MG63 (cell line): ENCODE measurements around the gene CNTNAP5. TPM values are rescaled to one million over a fixed set of nuclear protein-coding genes. Genes with fewer than 3 reads are reported as not detected.
A peak's percentile ranks its signal among the peaks of the same experiment; 100 is the strongest.

ENCODE experiments used
- DNase-seq: peaks from one replicate; pipeline ENCODE4 v3.0.0-alpha.2; 2020
- H3K27me3 ChIP-seq: fragments of 250-450 bp; sonication (Bioruptor Pico); 2 replicates; pipeline ENCODE4 v1.5.1; 2020; ENCODE audit warnings: mild to moderate bottlenecking, moderate library complexity
- H3K36me3 ChIP-seq: fragments of 250-450 bp; sonication (Bioruptor Pico); 2 replicates; pipeline ENCODE4 v1.5.1; 2020; ENCODE audit warnings: mild to moderate bottlenecking, moderate library complexity
- H3K4me3 ChIP-seq: fragments of 250-450 bp; sonication (Bioruptor Pico); 2 replicates; pipeline ENCODE4 v1.5.1; 2020; ENCODE audit warnings: mild to moderate bottlenecking, moderate library complexity
- H3K9me3 ChIP-seq: fragments of 250-450 bp; sonication (Bioruptor Pico); 2 replicates; pipeline ENCODE4 v1.5.1; 2020; ENCODE audit warnings: mild to moderate bottlenecking, moderate library complexity
- total RNA-seq: library from RNA; depleted of rRNA; stranded (reverse); fragments of >200 nt; shearing (Covaris generic); gene quantifications from 2 replicates; pipeline ENCODE4 v1.2.3, GENCODE V29; 2014; ENCODE audit warnings: low replicate concordance

CNTNAP5 gene
- total RNA-seq, 1 experiment from 2014 or later, result not detected

DNA sequence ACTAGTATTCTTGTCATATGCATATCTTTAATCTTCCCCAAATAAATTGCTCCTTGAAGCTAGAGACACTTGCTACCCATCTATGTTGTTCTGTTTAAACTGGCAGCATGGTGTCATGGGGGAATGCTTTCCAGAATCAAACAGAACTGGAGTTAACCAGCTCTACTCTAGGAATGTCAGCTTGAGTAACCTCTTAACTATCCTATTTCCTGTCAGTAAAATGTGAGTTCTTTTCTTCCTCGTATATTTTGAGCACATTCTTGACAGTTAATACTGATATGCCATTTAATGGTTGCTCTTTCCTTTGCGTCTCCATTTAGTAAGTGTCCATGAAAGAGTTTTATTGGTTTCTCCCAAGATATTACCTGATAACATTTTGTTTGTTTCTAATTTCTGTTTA, 23.0 kb downstream of the CNTNAP5 start:
- Histone ChIP-seq H3K9me3 (no peaks in the 10 kb centered on the region), H3K36me3 (no peaks in the 10 kb centered on the region), H3K4me3 (no peak overlapping the region), H3K27me3 (no peaks in the 10 kb centered on the region)
- DNase-seq, result no peak

DNA sequence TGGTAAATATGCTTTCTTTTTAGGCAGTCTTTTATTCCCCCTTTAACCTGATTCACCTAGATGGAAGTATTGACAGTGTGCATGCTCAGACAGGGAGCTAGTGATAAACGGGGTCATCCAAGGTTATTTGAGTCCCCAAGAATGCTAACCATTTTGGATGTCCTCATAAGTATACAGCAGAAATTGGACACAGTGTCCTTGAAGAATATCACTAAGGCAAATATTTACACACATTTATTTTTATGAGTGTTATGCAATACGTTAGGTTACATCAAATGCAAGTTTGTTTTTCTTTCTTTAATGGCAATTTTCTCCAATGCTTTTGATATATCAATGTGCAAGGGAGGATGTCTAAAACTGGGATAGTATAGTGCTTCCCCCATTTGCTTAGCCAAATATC, 23.6 kb downstream of the CNTNAP5 start:
- DNase-seq, result no peak
- no peaks in the 10 kb centered on the region for H3K27me3 ChIP-seq
- no peak overlapping the region for H3K4me3 ChIP-seq
- no peaks in the 10 kb centered on the region for H3K36me3 ChIP-seq
- no peaks in the 10 kb centered on the region for H3K9me3 ChIP-seq

DNA sequence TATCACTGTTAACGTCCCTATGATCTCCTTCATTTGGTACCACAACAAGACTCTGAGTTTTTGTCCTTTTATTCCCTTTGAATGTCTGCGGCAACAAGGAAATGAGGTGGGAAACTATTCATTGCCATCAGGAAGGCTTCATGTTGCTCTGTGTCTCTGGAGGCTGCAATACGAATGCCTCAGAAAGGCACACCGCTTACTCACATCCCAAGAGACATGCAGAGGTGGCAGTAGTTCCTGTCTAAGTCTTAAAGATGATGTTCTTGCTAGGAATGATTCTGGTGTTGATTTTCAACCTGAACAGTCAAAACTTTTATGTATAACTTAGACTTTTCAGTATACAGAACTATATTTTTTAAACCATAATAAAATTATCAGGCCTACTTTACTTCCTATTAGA, 24.0 kb downstream of the CNTNAP5 start:
- DNase-seq, result no peak
- Histone ChIP-seq H3K9me3 (no peaks in the 10 kb centered on the region), H3K4me3 (no peak overlapping the region), H3K27me3 (no peaks in the 10 kb centered on the region), H3K36me3 (no peaks in the 10 kb centered on the region)

DNA sequence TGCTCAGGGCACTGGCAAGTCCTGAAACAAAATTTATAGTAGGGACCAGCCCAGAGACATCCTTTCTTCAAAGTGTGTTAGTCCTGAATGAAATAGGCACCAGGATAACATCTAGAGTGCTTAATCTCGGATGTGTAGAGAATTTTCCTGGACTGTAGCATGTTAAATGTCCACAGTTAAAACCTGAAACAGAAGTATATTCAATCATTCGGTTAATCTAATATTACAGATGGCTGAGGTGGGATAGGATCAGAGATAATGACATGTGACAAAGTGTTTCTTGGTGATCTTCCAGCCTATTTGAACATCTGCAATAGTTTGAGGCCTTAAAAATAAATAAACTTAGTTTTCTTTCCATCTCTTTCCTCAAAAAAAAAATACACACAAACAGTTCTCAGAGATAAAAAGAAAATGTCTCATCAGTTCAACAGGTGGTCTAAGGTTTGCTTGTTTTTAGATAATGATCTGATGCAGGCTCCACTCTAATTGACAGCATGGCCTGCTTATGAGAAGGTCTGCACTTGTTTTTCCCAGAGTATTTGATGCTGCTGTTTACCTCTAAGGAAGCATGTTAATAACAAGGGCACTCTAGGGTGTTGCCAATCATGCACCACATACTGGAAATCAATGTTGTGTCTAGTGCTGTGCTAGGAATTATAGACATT, 25.9 kb downstream of the CNTNAP5 start:
- Histone ChIP-seq H3K36me3 (no peaks in the 10 kb centered on the region), H3K9me3 (no peaks in the 10 kb centered on the region), H3K27me3 (no peaks in the 10 kb centered on the region), H3K4me3 (no peak overlapping the region)
- no peak for DNase-seq

DNA sequence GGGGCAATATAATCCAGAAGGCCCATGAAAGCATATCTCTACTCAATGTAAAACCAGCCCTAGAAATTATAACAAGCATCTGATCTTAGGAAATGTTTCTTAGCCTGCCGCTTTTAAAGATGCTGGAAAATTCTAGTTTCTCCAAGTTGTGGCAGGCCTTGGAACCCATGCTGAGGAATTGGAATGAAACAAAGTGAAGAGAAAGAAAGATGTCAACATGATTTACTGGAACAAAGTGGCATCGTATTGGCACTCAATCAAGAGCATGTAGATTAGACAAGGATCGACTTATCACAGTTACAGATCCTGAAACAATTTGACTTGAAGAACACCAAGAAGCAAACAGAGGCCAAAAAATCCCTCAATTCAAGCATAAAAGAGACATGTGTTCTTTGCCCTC, 28.7 kb downstream of the CNTNAP5 start:
- no peak for DNase-seq

DNA sequence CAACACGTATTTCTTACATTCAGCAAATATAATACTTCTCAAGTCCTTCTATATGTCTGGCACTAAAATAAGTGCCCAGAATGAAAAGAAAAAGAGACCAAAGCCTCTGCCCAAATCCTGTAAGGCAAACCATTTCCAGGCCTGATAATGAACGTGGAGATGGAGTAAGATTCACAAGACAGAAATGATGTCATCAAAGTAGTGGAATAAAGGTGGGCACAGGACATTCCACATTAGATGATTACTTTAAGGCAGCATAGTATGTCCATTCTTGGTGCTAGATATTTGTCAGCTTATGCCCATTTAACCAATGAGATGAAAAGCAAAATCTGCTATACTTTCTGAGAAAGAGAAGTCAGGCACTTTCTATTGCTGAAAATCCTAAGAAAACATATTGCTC, 38.5 kb downstream of the CNTNAP5 start:
- no peaks in the 10 kb centered on the region for H3K36me3 ChIP-seq
- no peak for DNase-seq
- no peak overlapping the region for H3K4me3 ChIP-seq
- no peaks in the 10 kb centered on the region for H3K27me3 ChIP-seq
- no peaks in the 10 kb centered on the region for H3K9me3 ChIP-seq

More for the DNA sequence above, 28.7 kb downstream of the CNTNAP5 start:
- Histone ChIP-seq H3K36me3 (no peaks in the 10 kb centered on the region), H3K4me3 (no peak overlapping the region), H3K9me3 (no peaks in the 10 kb centered on the region), H3K27me3 (no peaks in the 10 kb centered on the region)

DNA sequence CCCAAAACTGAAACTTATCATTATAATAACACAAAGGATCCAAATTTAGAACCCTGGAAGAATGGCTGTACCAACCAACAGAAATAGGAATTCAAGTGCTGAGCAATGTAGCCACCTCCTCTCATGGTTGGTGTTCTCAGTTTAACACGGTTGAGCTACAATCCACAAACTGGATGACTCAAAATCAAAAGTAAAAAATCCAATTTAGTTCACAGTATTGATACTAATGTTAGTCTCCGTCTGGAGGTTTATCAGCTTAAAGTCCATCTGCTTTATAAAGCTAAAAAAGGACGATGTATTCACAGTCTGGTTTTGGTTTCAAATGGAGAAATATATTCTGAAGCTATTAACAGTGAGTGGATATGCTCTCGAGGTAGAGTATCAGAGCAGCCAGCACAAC, 40.5 kb downstream of the CNTNAP5 start:
- Histone ChIP-seq H3K4me3 (no peak overlapping the region), H3K36me3 (no peaks in the 10 kb centered on the region), H3K9me3 (no peaks in the 10 kb centered on the region), H3K27me3 (no peaks in the 10 kb centered on the region)
- DNase-seq, result no peak

DNA sequence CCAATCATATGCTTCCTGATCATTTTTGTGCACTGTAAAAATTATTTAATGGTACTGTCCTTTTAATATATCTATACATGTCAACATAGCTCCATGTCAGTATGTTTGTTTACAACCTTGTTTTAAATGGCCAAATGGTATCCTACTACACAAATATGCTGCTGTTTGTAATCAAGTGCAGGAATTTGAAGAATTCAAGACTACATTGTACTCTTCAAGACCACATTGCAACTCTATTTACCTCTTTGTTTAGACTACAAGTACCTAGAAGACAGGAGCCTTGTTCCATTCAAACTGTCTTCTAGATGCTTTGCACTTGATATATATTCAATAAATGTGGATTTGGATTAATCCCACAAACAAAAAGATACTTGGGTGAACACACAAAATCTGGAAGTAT, 41.7 kb downstream of the CNTNAP5 start:
- no peak for DNase-seq

DNA sequence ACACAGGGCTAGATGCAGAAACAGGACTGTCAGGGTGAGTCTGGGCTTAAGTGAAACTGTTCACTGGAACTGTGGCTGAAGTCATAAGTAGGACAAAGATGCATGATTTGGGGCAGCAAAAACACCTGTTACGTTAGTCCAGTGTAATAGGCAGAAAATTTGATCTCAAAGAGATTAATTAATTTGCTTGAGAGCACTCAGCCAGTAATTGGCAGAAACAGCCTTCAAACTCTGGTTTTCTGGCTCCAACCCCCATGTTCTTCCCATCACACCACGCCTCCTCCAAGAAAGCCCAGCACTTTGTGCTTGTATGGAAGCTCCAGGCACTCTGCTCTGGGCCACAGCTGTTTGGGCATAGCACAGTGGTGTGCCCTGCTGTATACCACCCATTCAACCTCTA, 54.0 kb downstream of the CNTNAP5 start:
- H3K9me3 ChIP-seq, result peaks cover 5% of the 10 kb centered on the region; the same call in 1 of the 2 replicates
- H3K36me3 ChIP-seq, result no peaks in the 10 kb centered on the region
- no peaks in the 10 kb centered on the region for H3K27me3 ChIP-seq
- H3K4me3 ChIP-seq, result no peak overlapping the region
- DNase-seq, result no peak

More for the DNA sequence above, 41.7 kb downstream of the CNTNAP5 start:
- no peaks in the 10 kb centered on the region for H3K36me3 ChIP-seq
- H3K9me3 ChIP-seq, result no peaks in the 10 kb centered on the region
- H3K27me3 ChIP-seq, result no peaks in the 10 kb centered on the region
- no peak overlapping the region for H3K4me3 ChIP-seq

DNA sequence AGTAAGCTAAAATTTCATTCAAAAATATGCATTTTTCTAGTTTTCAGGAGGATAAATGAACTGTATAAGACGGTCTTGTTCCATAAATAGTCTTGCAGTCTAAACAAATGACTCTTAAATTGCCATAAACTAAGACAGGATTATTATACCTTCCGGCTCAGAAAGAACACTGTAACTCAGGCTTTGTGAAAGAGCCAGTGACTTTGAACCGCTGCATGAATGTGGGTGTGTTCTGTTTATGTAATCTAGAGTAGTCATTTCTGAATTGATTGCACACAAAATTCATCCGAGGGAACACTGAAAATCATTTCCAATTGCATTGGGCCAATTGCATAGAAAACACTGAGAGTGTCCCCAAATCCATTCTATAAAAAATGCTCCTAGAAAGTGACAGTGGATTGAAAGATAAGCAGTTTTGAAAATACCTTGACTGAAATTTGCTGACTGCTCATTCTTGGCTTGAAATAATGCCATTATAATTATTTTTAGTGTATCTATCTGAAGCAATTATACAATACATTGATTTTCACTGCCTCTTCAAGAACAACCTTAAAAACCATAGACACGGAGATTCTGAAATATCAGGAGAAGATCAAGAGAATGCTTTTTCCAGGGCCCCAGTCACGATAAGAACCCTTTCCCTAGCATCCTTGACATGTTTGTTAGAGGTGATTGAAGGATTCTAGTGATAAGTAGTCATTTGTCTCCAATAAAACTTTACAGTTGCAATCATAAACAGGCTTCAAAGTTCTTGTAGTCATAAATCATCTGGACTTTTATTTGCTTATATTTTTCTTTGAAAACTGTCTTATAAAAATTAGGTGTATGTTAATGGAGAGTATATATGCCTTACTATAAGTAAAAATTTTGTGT, 55.4 kb downstream of the CNTNAP5 start:
- Histone ChIP-seq H3K36me3 (no peaks in the 10 kb centered on the region), H3K9me3 (peaks cover 5% of the 10 kb centered on the region; the same call in 1 of the 2 replicates), H3K27me3 (no peaks in the 10 kb centered on the region), H3K4me3 (no peak overlapping the region)
- DNase-seq, result no peak

DNA sequence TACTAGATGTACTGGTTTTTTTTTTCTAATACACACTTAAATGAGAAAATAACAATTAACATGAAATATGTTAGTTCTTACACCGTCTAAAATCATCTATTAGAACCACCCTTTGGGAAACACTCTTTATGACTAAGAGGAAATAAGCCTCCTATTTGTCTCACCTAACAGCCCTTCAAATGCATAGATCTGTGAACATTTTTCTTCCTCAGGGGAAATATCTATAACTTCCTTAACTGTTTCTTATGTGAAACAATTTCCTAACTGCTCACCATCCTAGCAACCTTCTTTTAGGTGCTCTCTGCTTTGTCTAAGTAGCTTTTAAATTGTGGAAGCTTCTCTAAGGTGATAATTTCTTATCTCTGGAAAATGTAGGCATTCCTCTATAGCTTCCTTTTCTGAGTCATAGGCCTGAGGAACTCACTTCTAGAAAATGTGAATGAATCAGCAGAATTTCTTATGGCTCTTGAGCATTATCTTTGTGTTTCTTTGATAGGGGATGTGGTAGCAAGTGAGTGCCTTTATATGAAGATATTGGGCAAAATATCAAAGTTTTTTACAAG, 56.1 kb downstream of the CNTNAP5 start:
- Histone ChIP-seq H3K27me3 (no peaks in the 10 kb centered on the region), H3K36me3 (no peaks in the 10 kb centered on the region), H3K9me3 (peaks cover 5% of the 10 kb centered on the region; the same call in 1 of the 2 replicates), H3K4me3 (no peak overlapping the region)
- DNase-seq, result no peak

DNA sequence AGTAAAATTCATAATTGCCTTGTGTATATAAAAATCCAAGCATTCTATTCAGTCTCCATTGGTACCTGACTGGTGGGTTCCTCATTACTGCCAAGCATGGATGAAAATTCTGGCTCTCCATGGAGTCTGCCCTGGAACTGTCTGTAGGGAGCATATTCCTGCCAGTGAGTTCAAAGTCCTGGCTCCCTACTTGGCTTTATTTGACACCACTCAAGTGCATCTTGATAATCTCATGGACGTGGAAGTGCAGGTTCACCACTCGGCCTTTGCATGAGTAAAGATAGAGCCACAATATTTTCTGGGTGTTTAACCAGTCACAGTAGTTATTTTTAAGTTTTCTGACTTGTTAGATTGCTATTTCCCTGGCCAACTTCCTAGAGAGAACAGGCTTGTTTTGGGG, 63.5 kb downstream of the CNTNAP5 start:
- Histone ChIP-seq H3K36me3 (no peaks in the 10 kb centered on the region), H3K9me3 (peaks cover 2% of the 10 kb centered on the region; the same call in 1 of the 2 replicates), H3K4me3 (no peak overlapping the region), H3K27me3 (no peaks in the 10 kb centered on the region)
- DNase-seq, result no peak

DNA sequence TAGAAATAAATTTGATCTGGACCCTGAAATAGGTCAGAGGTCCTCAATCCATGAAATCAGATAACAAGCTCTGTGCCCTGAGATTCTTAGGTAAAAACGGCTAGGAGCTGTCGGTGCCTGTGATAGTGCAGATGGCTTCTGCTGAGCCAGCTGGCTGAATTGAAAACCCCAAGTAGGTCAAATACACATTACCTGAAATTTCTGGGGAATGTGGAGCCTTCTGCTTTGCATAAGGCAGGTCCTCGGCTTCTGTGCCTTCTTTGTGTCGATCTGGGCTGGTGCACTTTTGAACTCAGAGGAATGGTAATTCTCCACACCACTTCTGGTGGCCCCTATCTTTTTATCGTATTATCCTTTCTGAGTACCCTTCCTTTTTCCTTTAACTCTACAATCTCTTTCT, 66.6 kb downstream of the CNTNAP5 start:
- Histone ChIP-seq H3K9me3 (peaks cover 2% of the 10 kb centered on the region; the same call in 1 of the 2 replicates), H3K27me3 (no peaks in the 10 kb centered on the region), H3K36me3 (no peaks in the 10 kb centered on the region), H3K4me3 (no peak overlapping the region)
- no peak for DNase-seq

DNA sequence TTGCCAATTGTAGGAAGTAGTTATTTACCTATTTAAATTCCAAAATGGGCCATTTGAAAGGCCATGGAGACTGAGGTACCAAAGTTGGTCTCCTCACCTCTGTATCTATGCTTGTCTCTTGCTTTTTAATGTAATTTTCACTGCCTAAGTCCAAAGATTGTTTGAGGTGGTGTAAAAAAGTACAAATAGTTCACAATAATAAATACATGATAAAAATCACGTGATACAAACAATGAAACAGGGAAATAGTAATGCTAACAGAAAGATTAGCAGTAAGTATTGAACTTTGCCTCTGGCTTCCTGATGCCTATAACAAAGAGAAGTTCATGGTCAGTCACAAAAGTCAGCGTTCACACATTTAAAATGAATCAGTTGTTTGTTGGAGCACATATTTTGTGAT, 67.6 kb downstream of the CNTNAP5 start:
- no peak for DNase-seq
- H3K4me3 ChIP-seq, result no peak overlapping the region

DNA sequence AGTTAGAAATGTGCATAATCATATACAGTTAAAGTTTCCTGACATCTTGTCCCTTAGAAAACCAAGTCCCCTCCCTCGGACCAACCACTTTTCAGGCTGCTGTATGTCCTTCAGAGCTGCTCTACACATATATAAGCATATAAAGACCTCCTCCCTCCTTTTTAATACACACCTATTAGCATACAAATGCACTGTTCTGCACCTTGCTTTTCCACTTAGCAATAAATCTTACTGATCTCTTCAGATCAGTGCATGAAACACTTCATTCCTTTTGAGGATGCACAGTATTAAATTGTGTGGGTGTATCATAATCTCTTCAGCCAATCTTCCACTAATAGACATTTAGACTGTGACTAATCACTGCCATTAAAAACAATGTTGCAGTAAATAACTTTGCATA, 79.8 kb downstream of the CNTNAP5 start:
- Histone ChIP-seq H3K36me3 (no peaks in the 10 kb centered on the region), H3K27me3 (no peaks in the 10 kb centered on the region), H3K4me3 (no peak overlapping the region), H3K9me3 (no peaks in the 10 kb centered on the region)
- DNase-seq, result no peak

More for the DNA sequence above, 67.6 kb downstream of the CNTNAP5 start:
- H3K9me3 ChIP-seq, result peaks cover 2% of the 10 kb centered on the region; the same call in 1 of the 2 replicates
- no peaks in the 10 kb centered on the region for H3K36me3 ChIP-seq
- no peaks in the 10 kb centered on the region for H3K27me3 ChIP-seq

DNA sequence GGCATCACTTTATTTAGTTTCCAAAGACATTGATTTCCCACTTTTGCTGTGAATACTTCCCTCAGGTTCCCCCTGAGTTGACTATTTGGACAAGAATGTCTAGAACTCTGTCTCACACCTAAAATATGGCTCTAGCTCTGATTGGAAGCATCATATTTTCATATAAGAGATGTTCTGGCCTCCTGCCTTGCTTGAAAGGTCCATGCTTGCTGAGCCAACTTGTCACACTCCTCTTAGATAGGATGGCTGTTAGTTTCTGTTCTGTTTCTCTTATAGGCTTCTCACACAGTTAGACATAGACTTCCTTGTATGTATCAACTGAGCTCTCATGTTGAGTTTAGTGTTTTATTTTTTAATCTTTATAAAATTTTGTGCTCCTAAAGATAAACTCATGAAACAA, 87.1 kb downstream of the CNTNAP5 start:
- DNase-seq, result no peak
- no peak overlapping the region for H3K4me3 ChIP-seq

DNA sequence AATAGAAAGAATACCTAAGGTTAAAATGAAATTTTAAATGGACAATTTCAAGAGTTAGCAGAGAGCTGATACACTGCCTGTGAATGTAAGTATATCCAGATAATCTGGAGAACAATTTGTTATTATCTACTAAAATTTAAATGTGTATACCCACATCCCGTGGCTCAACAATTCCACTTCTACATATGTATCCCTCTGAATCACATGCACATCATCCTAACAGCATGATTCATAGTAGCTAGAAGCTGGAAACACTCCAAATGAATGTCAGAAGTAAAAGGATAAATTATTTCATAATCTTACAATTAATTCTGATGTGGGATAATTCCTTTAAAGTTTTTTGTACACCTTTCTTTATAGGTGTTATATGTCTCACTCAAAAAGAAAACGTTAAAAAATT, 87.9 kb downstream of the CNTNAP5 start:
- Histone ChIP-seq H3K27me3 (no peaks in the 10 kb centered on the region), H3K9me3 (no peaks in the 10 kb centered on the region), H3K4me3 (no peak overlapping the region), H3K36me3 (no peaks in the 10 kb centered on the region)
- DNase-seq, result peak; percentile 3

More for the DNA sequence above, 87.1 kb downstream of the CNTNAP5 start:
- Histone ChIP-seq H3K27me3 (no peaks in the 10 kb centered on the region), H3K36me3 (no peaks in the 10 kb centered on the region), H3K9me3 (no peaks in the 10 kb centered on the region)
